Measurements from ENCODE around the gene GRID1.

- no peak for TF ChIP-seq CTCF (conservative IDR thresholded peaks at IDR 0.05; ENCODE audit: low read depth, low read length)
- no peak for TF ChIP-seq EZH2 (IDR thresholded peaks at IDR 0.05; ENCODE audit: low read length, unreplicated experiment)
Measured at GRCh38 chr10:86051586-86051985, 315.0 kb downstream of the GRID1 start.

Data from PC-3 (cell line).